GM10266 (cell line): ENCODE measurements around the gene S1PR4.

ENCODE experiments used
- DNase-seq: peaks from one replicate; pipeline ENCODE4 v3.0.0; 2012; ENCODE audit errors: extremely low spot score
- CTCF ChIP-seq: IDR thresholded peaks from 2 replicates; pipeline ENCODE4 v1.5.1; 2012; ENCODE audit warnings: mild to moderate bottlenecking, low read depth; ENCODE audit not compliant: control insufficient read depth, insufficient read depth; ENCODE audit errors: missing control alignments

The S1PR4 gene

GRCh38 chr19:3160219-3160618 is 18.4 kb upstream of the S1PR4 start:
- no peak for TF ChIP-seq CTCF
- DNase-seq: no peak

- no peak for DNase-seq
These were observed 17.1 kb upstream of the S1PR4 start for GRCh38 chr19:3161453-3161852.

GRCh38 chr19:3162418-3163229 is 15.9 kb upstream of the S1PR4 start:
- DNase-seq: no peak
- no peak for TF ChIP-seq CTCF

More at GRCh38 chr19:3161453-3161852, 17.1 kb upstream of the S1PR4 start:
- no peak for TF ChIP-seq CTCF

GRCh38 chr19:3163230-3163886 is 15.2 kb upstream of the S1PR4 start:
- TF ChIP-seq CTCF: peak; percentile 93
- peak; percentile 87 for DNase-seq

- DNase-seq: no peak
- no peak for TF ChIP-seq CTCF
These were observed 14.6 kb upstream of the S1PR4 start for GRCh38 chr19:3163943-3164342.

GRCh38 chr19:3167533-3168272 is 10.9 kb upstream of the S1PR4 start:
- DNase-seq: no peak
- TF ChIP-seq CTCF: no peak
